Trophoblast cell (in vitro differentiated cells and primary cell): ENCODE data around the gene OR7D2.
"Not testable (repeated sequence)": the region's sequence is repeated elsewhere in the genome, so short reads cannot be mapped to it uniquely, and the experiment has no call there.

ENCODE experiments used
- DNase-seq, 2 donors: peaks; one replicate each; pipeline ENCODE4 v3.0.0-alpha.2; 2016
- H2AFZ ChIP-seq: 2 replicates; pipeline ENCODE4 v1.6.1; 2013; ENCODE audit warnings: low read length, moderate library complexity, mild to moderate bottlenecking; ENCODE audit not compliant: insufficient read depth, poor library complexity
- H2AK5ac ChIP-seq: 2 replicates; pipeline ENCODE4 v1.6.1; 2013; ENCODE audit warnings: mild to moderate bottlenecking, low read length
- H2BK120ac ChIP-seq: 2 replicates; pipeline ENCODE4 v1.6.1; 2013; ENCODE audit warnings: low read length, mild to moderate bottlenecking, moderate library complexity; ENCODE audit not compliant: insufficient read depth, poor library complexity
- H2BK12ac ChIP-seq: 2 replicates; pipeline ENCODE4 v1.6.1; 2013; ENCODE audit warnings: mild to moderate bottlenecking, low read length, moderate library complexity
- H2BK5ac ChIP-seq: 2 replicates; pipeline ENCODE4 v1.6.1; 2013; ENCODE audit warnings: low read length, low read depth, moderate library complexity, mild to moderate bottlenecking; ENCODE audit not compliant: poor library complexity
- H3K14ac ChIP-seq: 2 replicates; pipeline ENCODE4 v1.6.1; 2013; ENCODE audit warnings: mild to moderate bottlenecking, low read length
- H3K18ac ChIP-seq: 2 replicates; pipeline ENCODE4 v1.6.1; 2013; ENCODE audit warnings: mild to moderate bottlenecking, low read length
- H3K23ac ChIP-seq: 2 replicates; pipeline ENCODE4 v1.6.1; 2013; ENCODE audit warnings: low read length
- H3K27ac ChIP-seq: 2 replicates; pipeline ENCODE4 v1.5.1; 2013; ENCODE audit warnings: low read depth, mild to moderate bottlenecking, inconsistent platforms, low read length, moderate library complexity
- H3K27me3 ChIP-seq: 2 replicates; pipeline ENCODE4 v1.6.1; 2013; ENCODE audit warnings: inconsistent platforms, mild to moderate bottlenecking, low read length, moderate library complexity; ENCODE audit not compliant: insufficient read depth
- H3K36me3 ChIP-seq, 2 experiments: 1 replicate in 1 of 2; 2 replicates in 1 of 2; pipeline ENCODE4 v1.6.1; 2013; ENCODE audit warnings: low read length in 2 of 2, mild to moderate bottlenecking in 2 of 2, moderate library complexity in 1 of 2; ENCODE audit not compliant: insufficient read depth in 2 of 2, control insufficient read depth in 1 of 2
- H3K4ac ChIP-seq: 2 replicates; pipeline ENCODE4 v1.6.1; 2013; ENCODE audit warnings: low read depth, mild to moderate bottlenecking, low read length, moderate library complexity
- H3K4me1 ChIP-seq, 2 experiments: 1 replicate in 1 of 2; 2 replicates in 1 of 2; pipeline ENCODE4 v1.6.1; 2013; ENCODE audit warnings: low read length in 2 of 2, mild to moderate bottlenecking in 2 of 2, moderate library complexity in 1 of 2; ENCODE audit not compliant: insufficient read depth in 2 of 2, control insufficient read depth in 1 of 2
- H3K4me2 ChIP-seq: 2 replicates; pipeline ENCODE4 v1.6.1; 2013; ENCODE audit warnings: inconsistent platforms, mild to moderate bottlenecking, low read length, moderate library complexity
- H3K4me3 ChIP-seq: 2 replicates; pipeline ENCODE4 v1.5.1; 2013; ENCODE audit warnings: mild to moderate bottlenecking, low read depth, low read length, inconsistent platforms
- H3K79me1 ChIP-seq: one replicate; pipeline ENCODE4 v1.6.1; 2013; ENCODE audit warnings: low read length
- H3K79me2 ChIP-seq: 2 replicates; pipeline ENCODE4 v1.6.1; 2013; ENCODE audit warnings: low read length, mild to moderate bottlenecking; ENCODE audit not compliant: control insufficient read depth, insufficient read depth, poor library complexity
- H3K9ac ChIP-seq: 2 replicates; pipeline ENCODE4 v1.6.1; 2013; ENCODE audit warnings: mild to moderate bottlenecking, low read length
- H3K9me3 ChIP-seq: 2 replicates; pipeline ENCODE4 v1.6.1; 2013; ENCODE audit warnings: low read depth, mild to moderate bottlenecking, control low read depth, inconsistent platforms, low read length; ENCODE audit not compliant: insufficient read depth
- H4K12ac ChIP-seq: 2 replicates; pipeline ENCODE4 v1.6.1; 2013; ENCODE audit warnings: low read depth, mild to moderate bottlenecking, low read length, moderate library complexity
- H4K8ac ChIP-seq: 2 replicates; pipeline ENCODE4 v1.6.1; 2013; ENCODE audit warnings: low read depth, mild to moderate bottlenecking, low read length, moderate library complexity
- H4K91ac ChIP-seq: one replicate; pipeline ENCODE4 v1.6.1; 2013; ENCODE audit warnings: low read depth, mild to moderate bottlenecking, low read length, moderate library complexity
- WGBS: extraction: QIAGEN DNeasy Blood & Tissue Kit; methylation state at CpG from one replicate; pipeline ENCODE4 v1.1.7; 2013; ENCODE audit warnings: missing lambda C conversion rate; ENCODE audit not compliant: insufficient read length, insufficient coverage; ENCODE audit errors: extremely low coverage; 5-methylcytosine and 5-hydroxymethylcytosine counted together

The OR7D2 gene

GRCh38 chr19:9187191-9187590 lies 8.4 kb downstream of the OR7D2 start:
- Histone ChIP-seq H3K79me1 (no peaks in the 10 kb centered on the region), H3K79me2 (no peaks in the 10 kb centered on the region), H3K36me3 (no peaks in the 10 kb centered on the region), H3K4ac (no peak overlapping the region), H3K4me2 (no peak overlapping the region), H4K12ac (no peak overlapping the region), H3K9me3 (peaks cover 14% of the 10 kb centered on the region), H3K9ac (no peak overlapping the region), H2BK5ac (no peak overlapping the region), H3K23ac (no peak overlapping the region), H3K18ac (no peak overlapping the region), H2BK120ac (no peak overlapping the region), H2AFZ (no peak overlapping the region), H4K91ac (no peak overlapping the region), H4K8ac (no peak overlapping the region), H3K27me3 (no peaks in the 10 kb centered on the region), H3K4me3 (no peak overlapping the region), H3K4me1 (no peaks in the 10 kb centered on the region), H2AK5ac (no peak overlapping the region), H3K27ac (no peak overlapping the region), H2BK12ac (no peak overlapping the region), H3K14ac (no peak overlapping the region)
- no peak for DNase-seq
- WGBS, result no CpG with 5 or more reads among the region's 6 CpGs

- no peak overlapping the region for H4K12ac ChIP-seq
- H3K27me3 ChIP-seq, result no peaks in the 10 kb centered on the region
- H4K91ac ChIP-seq, result no peak overlapping the region
- H3K27ac ChIP-seq, result no peak overlapping the region
- no peak overlapping the region for H2BK120ac ChIP-seq
- WGBS, result no CpG with 5 or more reads among the region's 7 CpGs
- H3K14ac ChIP-seq, result no peak overlapping the region
- H3K79me2 ChIP-seq, result no peaks in the 10 kb centered on the region
- H3K9ac ChIP-seq, result peak overlapping the region; percentile 63
- no peak overlapping the region for H2BK5ac ChIP-seq
- no peak overlapping the region for H2BK12ac ChIP-seq
- no peak overlapping the region for H3K4ac ChIP-seq
- H3K36me3 ChIP-seq, result no peaks in the 10 kb centered on the region
- H3K23ac ChIP-seq, result no peak overlapping the region
- H3K18ac ChIP-seq, result no peak overlapping the region
- no peak overlapping the region for H3K4me3 ChIP-seq
- H2AK5ac ChIP-seq, result no peak overlapping the region
- H3K4me1 ChIP-seq, result no peaks in the 10 kb centered on the region
- peaks cover 12% of the 10 kb centered on the region for H3K9me3 ChIP-seq
- H3K4me2 ChIP-seq, result no peak overlapping the region
- no peak overlapping the region for H2AFZ ChIP-seq
- DNase-seq, result no peak
- H3K79me1 ChIP-seq, result no peaks in the 10 kb centered on the region
- no peak overlapping the region for H4K8ac ChIP-seq
Observed at GRCh38 chr19:9189535-9189934, 10.8 kb downstream of the OR7D2 start.

- H3K14ac ChIP-seq, H3K9ac ChIP-seq, H2AFZ ChIP-seq, H2BK5ac ChIP-seq, H3K23ac ChIP-seq, H3K4ac ChIP-seq, H4K91ac ChIP-seq, H3K27ac ChIP-seq, H3K4me1 ChIP-seq, H3K36me3 ChIP-seq, H4K12ac ChIP-seq, H3K27me3 ChIP-seq, H3K18ac ChIP-seq, H2BK120ac ChIP-seq, H4K8ac ChIP-seq, H3K4me3 ChIP-seq, H2BK12ac ChIP-seq, H3K79me2 ChIP-seq, H2AK5ac ChIP-seq, H3K79me1 ChIP-seq, H3K4me2 ChIP-seq, DNase-seq: not testable (repeated sequence)
- no CpG with 5 or more reads among the region's 2 CpGs for WGBS
- peaks cover 11% of the 10 kb centered on the region for H3K9me3 ChIP-seq
Observed at GRCh38 chr19:9198044-9198443, 19.3 kb downstream of the OR7D2 start.

- no peaks in the 10 kb centered on the region for H3K4me1 ChIP-seq
- H3K27me3 ChIP-seq, result no peaks in the 10 kb centered on the region
- WGBS, result no CpG with 5 or more reads among the region's 13 CpGs
- H2BK12ac ChIP-seq, result no peak overlapping the region
- H3K79me2 ChIP-seq, result no peaks in the 10 kb centered on the region
- no peak overlapping the region for H3K4ac ChIP-seq
- H3K14ac ChIP-seq, result no peak overlapping the region
- no peak overlapping the region for H3K4me3 ChIP-seq
- peaks cover 4% of the 10 kb centered on the region for H3K9me3 ChIP-seq
- H3K27ac ChIP-seq, result no peak overlapping the region
- H2AFZ ChIP-seq, result no peak overlapping the region
- no peak overlapping the region for H4K91ac ChIP-seq
- no peak overlapping the region for H2BK120ac ChIP-seq
- H3K36me3 ChIP-seq, result no peaks in the 10 kb centered on the region
- peak; percentile 60 to 79 for DNase-seq
- no peak overlapping the region for H3K4me2 ChIP-seq
- H3K79me1 ChIP-seq, result no peaks in the 10 kb centered on the region
- no peak overlapping the region for H3K23ac ChIP-seq
- H4K8ac ChIP-seq, result no peak overlapping the region
- no peak overlapping the region for H3K9ac ChIP-seq
- no peak overlapping the region for H2BK5ac ChIP-seq
- no peak overlapping the region for H2AK5ac ChIP-seq
- H4K12ac ChIP-seq, result no peak overlapping the region
- no peak overlapping the region for H3K18ac ChIP-seq
Observed at GRCh38 chr19:9205501-9206113, 26.8 kb downstream of the OR7D2 start.
